Measurements from ENCODE around the gene TUBA4B.
A peak's percentile ranks its signal among the peaks of the same experiment; 100 is the strongest.
"Not testable (repeated sequence)": the region's sequence is repeated elsewhere in the genome, so short reads cannot be mapped to it uniquely, and the experiment has no call there.

Gene TUBA4B

GRCh38 chr2:219249203-219249980 is 3.7 kb upstream of the TUBA4B start:
- peak; percentile 40 for DNase-seq

GRCh38 chr2:219250049-219250781 is 2.8 kb upstream of the TUBA4B start:
- no peak for DNase-seq

- no peak for DNase-seq
These were observed 1.4 kb upstream of the TUBA4B start for GRCh38 chr2:219251656-219252055.

- DNase-seq, result no peak
These were observed 959 bp upstream of the TUBA4B start for GRCh38 chr2:219252084-219252483.

- DNase-seq, result no peak
These were observed 508 bp upstream of the TUBA4B start for GRCh38 chr2:219252570-219252899.

GRCh38 chr2:219253753-219254589 is 928 bp downstream of the TUBA4B start, which contains the start of gene TUBA4A:
TUBA4A (minus strand) TSS chr2:219253918; CDS start chr2:219253858, 60 bp downstream.
- DNase-seq, result no peak

- no peak for DNase-seq
These were observed 1.7 kb downstream of the TUBA4B start for GRCh38 chr2:219254590-219255201.

GRCh38 chr2:219258942-219259341 is 5.9 kb downstream of the TUBA4B start:
- DNase-seq, result not testable (repeated sequence)

GRCh38 chr2:219261024-219261855 is 8.2 kb downstream of the TUBA4B start:
- DNase-seq, result no peak

- no peak for DNase-seq
These were observed 13.2 kb downstream of the TUBA4B start for GRCh38 chr2:219266232-219266631.

GRCh38 chr2:219266886-219267285 is 13.8 kb downstream of the TUBA4B start:
- DNase-seq, result no peak

GRCh38 chr2:219268294-219268693 is 15.3 kb downstream of the TUBA4B start:
- DNase-seq, result no peak

- DNase-seq, result no peak
These were observed 16.5 kb downstream of the TUBA4B start for GRCh38 chr2:219269362-219270054.

- no peak for DNase-seq
These were observed 17.0 kb downstream of the TUBA4B start for GRCh38 chr2:219270055-219270372.

GRCh38 chr2:219271021-219271420 is 18.0 kb downstream of the TUBA4B start:
- DNase-seq, result no peak

GRCh38 chr2:219272356-219272755 is 19.3 kb downstream of the TUBA4B start:
- DNase-seq, result no peak

GRCh38 chr2:219272995-219273394 is 20.0 kb downstream of the TUBA4B start:
- no peak for DNase-seq

- no peak for DNase-seq
These were observed 20.9 kb downstream of the TUBA4B start for GRCh38 chr2:219273937-219274336.

GRCh38 chr2:219274361-219274921 is 21.4 kb downstream of the TUBA4B start:
- no peak for DNase-seq

- peak; percentile 13 for DNase-seq
These were observed 24.9 kb downstream of the TUBA4B start for GRCh38 chr2:219277703-219278654.
